Parathyroid adenoma (tissue), 2 donors: ENCODE results near the gene KLHDC1.
"Not testable (repeated sequence)": the region's sequence is repeated elsewhere in the genome, so short reads cannot be mapped to it uniquely, and the experiment has no call there.

Experiments used
- H2AFZ ChIP-seq: fragments of 300-600 bp; sonication (generic); one replicate; pipeline ENCODE4 v1.7.0; 2017; ENCODE audit warnings: antibody characterized with exemption, mild to moderate bottlenecking
- H3K27ac ChIP-seq: fragments of 300-600 bp; sonication (generic); one replicate; pipeline ENCODE4 v1.7.0; 2017
- H3K27me3 ChIP-seq: fragments of 300-600 bp; sonication (generic); one replicate; pipeline ENCODE4 v1.7.0; 2017; ENCODE audit warnings: low read length; ENCODE audit not compliant: control insufficient read depth, insufficient read depth
- H3K36me3 ChIP-seq: fragments of 300-600 bp; sonication (generic); one replicate; pipeline ENCODE4 v1.7.0; 2017; ENCODE audit warnings: low read length; ENCODE audit not compliant: control insufficient read depth, insufficient read depth
- H3K4me1 ChIP-seq: fragments of 300-600 bp; sonication (generic); one replicate; pipeline ENCODE4 v1.7.0; 2017; ENCODE audit warnings: control low read depth
- H3K4me2 ChIP-seq: fragments of 300-600 bp; sonication (generic); one replicate; pipeline ENCODE4 v1.7.0; 2017; ENCODE audit warnings: low read length
- H3K4me3 ChIP-seq: fragments of 300-600 bp; sonication (generic); one replicate; pipeline ENCODE4 v1.7.0; 2017; ENCODE audit warnings: low read depth, low read length
- H3K79me2 ChIP-seq: fragments of 300-600 bp; sonication (generic); one replicate; pipeline ENCODE4 v1.7.0; 2017; ENCODE audit warnings: control low read depth
- H3K9ac ChIP-seq: fragments of 300-600 bp; sonication (generic); one replicate; pipeline ENCODE4 v1.7.0; 2017; ENCODE audit warnings: mild to moderate bottlenecking
- H3K9me3 ChIP-seq: fragments of 300-600 bp; sonication (generic); one replicate; pipeline ENCODE4 v1.7.0; 2017; ENCODE audit warnings: low read length; ENCODE audit not compliant: control insufficient read depth
- CTCF ChIP-seq: fragments of 300-600 bp; sonication (generic); IDR thresholded peaks from one replicate; pipeline ENCODE4 v1.7.0; 2017; ENCODE audit warnings: antibody characterized with exemption, mild to moderate bottlenecking
- donor health status: primary hyperparathyroidism.

Gene KLHDC1

GRCh38 chr14:49692193-49692757 is 645 bp upstream of the KLHDC1 start:
- H3K27me3 ChIP-seq = no peaks in the 10 kb centered on the region
- peaks cover 8% of the 10 kb centered on the region for H3K4me1 ChIP-seq
- H3K36me3 ChIP-seq = no peaks in the 10 kb centered on the region
- no peaks in the 10 kb centered on the region for H3K9me3 ChIP-seq
- H3K27ac ChIP-seq = peak overlapping the region; percentile 90
- peak overlapping the region; percentile 95 for H2AFZ ChIP-seq
- H3K79me2 ChIP-seq = no peaks in the 10 kb centered on the region
- H3K9ac ChIP-seq = no peak overlapping the region
- TF ChIP-seq CTCF = no peak
- peak overlapping the region; percentile 79 for H3K4me2 ChIP-seq
- peak overlapping the region; percentile 66 for H3K4me3 ChIP-seq

- Histone ChIP-seq H3K4me2 (peak overlapping the region; percentile 44), H3K4me3 (peak overlapping the region; percentile 66)
- not testable (repeated sequence) for H3K27ac ChIP-seq, H3K27me3 ChIP-seq, H3K9me3 ChIP-seq, H3K4me1 ChIP-seq, H3K36me3 ChIP-seq, H2AFZ ChIP-seq, H3K9ac ChIP-seq, H3K79me2 ChIP-seq
These were observed 810 bp downstream of the KLHDC1 start for GRCh38 chr14:49693735-49694124.

- Histone ChIP-seq H3K4me3 (no peak overlapping the region), H3K79me2 (no peaks in the 10 kb centered on the region), H3K9ac (no peak overlapping the region), H3K27ac (no peak overlapping the region), H3K9me3 (no peaks in the 10 kb centered on the region), H3K36me3 (no peaks in the 10 kb centered on the region), H2AFZ (no peak overlapping the region), H3K27me3 (no peaks in the 10 kb centered on the region), H3K4me1 (no peaks in the 10 kb centered on the region), H3K4me2 (no peak overlapping the region)
- no peak for TF ChIP-seq CTCF
These were observed 9.8 kb downstream of the KLHDC1 start for GRCh38 chr14:49702725-49703124.

GRCh38 chr14:49703965-49704364 is 11.0 kb downstream of the KLHDC1 start:
- Histone ChIP-seq H3K27me3 (no peaks in the 10 kb centered on the region), H3K27ac (no peak overlapping the region), H3K4me3 (no peak overlapping the region), H3K9me3 (no peaks in the 10 kb centered on the region), H3K4me2 (no peak overlapping the region), H2AFZ (no peak overlapping the region), H3K9ac (no peak overlapping the region), H3K36me3 (no peaks in the 10 kb centered on the region), H3K4me1 (no peaks in the 10 kb centered on the region), H3K79me2 (no peaks in the 10 kb centered on the region)
- TF ChIP-seq CTCF = no peak

GRCh38 chr14:49704471-49704870 is 11.6 kb downstream of the KLHDC1 start:
- not testable (repeated sequence) for H3K4me3 ChIP-seq, H3K4me1 ChIP-seq, H2AFZ ChIP-seq, H3K79me2 ChIP-seq, H3K9me3 ChIP-seq, H3K36me3 ChIP-seq, H3K9ac ChIP-seq, H3K27me3 ChIP-seq, H3K4me2 ChIP-seq, H3K27ac ChIP-seq

GRCh38 chr14:49710993-49711392 is 18.1 kb downstream of the KLHDC1 start:
- not testable (repeated sequence) for H3K9me3 ChIP-seq, H3K36me3 ChIP-seq, H3K9ac ChIP-seq, H3K27me3 ChIP-seq, H3K4me3 ChIP-seq, H2AFZ ChIP-seq, H3K79me2 ChIP-seq, H3K4me1 ChIP-seq, H3K4me2 ChIP-seq, H3K27ac ChIP-seq
